Activated naive CD4-positive, alpha-beta T cell treated with anti-CD3 and anti-CD28 coated beads for 36 hours (primary cell): Measurements from ENCODE around the gene PLD5. TPM values are rescaled to one million over a fixed set of nuclear protein-coding genes. Genes with fewer than 3 reads are reported as not detected.

ENCODE experiments used
- CTCF ChIA-PET: fragments of 350-600 bp; sonication (Branson Sonifier 250); formaldehyde crosslinking; loops from one replicate; lab custom pipeline; 2021; ENCODE audit warnings: antibody characterized with exemption; lab: Charles Lee
- DNase-seq: peaks from one replicate; pipeline ENCODE4 v3.0.0-alpha.2; 2020
- H3K27ac Mint-ChIP-seq: one replicate; pipeline ENCODE4 v1.8.0; 2021; ENCODE audit warnings: mild to moderate bottlenecking, mixed read lengths
- H3K27me3 Mint-ChIP-seq: one replicate; pipeline ENCODE4 v1.8.0; 2021; ENCODE audit warnings: low read depth, mixed read lengths
- H3K36me3 Mint-ChIP-seq: one replicate; pipeline ENCODE4 v1.8.0; 2021; ENCODE audit warnings: low read depth, mixed read lengths
- H3K4me1 Mint-ChIP-seq: one replicate; pipeline ENCODE4 v1.8.0; 2021; ENCODE audit warnings: low read depth, mixed read lengths
- H3K4me3 Mint-ChIP-seq: one replicate; pipeline ENCODE4 v1.8.0; 2021; ENCODE audit warnings: mild to moderate bottlenecking, moderate library complexity, mixed read lengths
- H3K9me3 Mint-ChIP-seq: one replicate; pipeline ENCODE4 v1.8.0; 2021; ENCODE audit warnings: mixed read lengths
- intact Hi-C: fragments of 100-400 bp; cut with micrococcal nuclease; formaldehyde crosslinking; loops from one replicate; pipeline ENCODE4 v1.15.1; 2023
- total RNA-seq, 2 experiments: library from RNA; stranded (reverse); gene quantifications; one replicate each; pipeline ENCODE4 v1.2.3, GENCODE V29; 2021

Gene PLD5
- not detected for total RNA-seq

- Mint-ChIP-seq H3K4me3 (peak within 1 kb of the TSS; percentile 46), H3K36me3 (no peaks in the 10 kb centered on the region), H3K4me1 (peaks cover 12% of the 10 kb centered on the region), H3K27ac (no peak within 1 kb of the TSS), H3K27me3 (peaks cover 42% of the 10 kb centered on the region), H3K9me3 (no peaks in the 10 kb centered on the region)
- intact Hi-C loops: loop anchor here (5.0 kb wide), 1 partner anchor 898 kb away; no protein-coding TSS in a partner anchor
- DNase-seq: no peak
- CTCF ChIA-PET: interaction anchor here (0.6 kb wide), 1 partner anchor 24 kb away, joined by 3 read pairs; no protein-coding TSS in a partner anchor
Observed at GRCh38 chr1:242524571-242525359, at the start of gene PLD5. PLD5 (minus strand) TSS chr1:242524697.

- no peaks in the 10 kb centered on the region for H3K36me3 Mint-ChIP-seq
- intact Hi-C loops: no loop called here
- H3K9me3 Mint-ChIP-seq: no peaks in the 10 kb centered on the region
- CTCF ChIA-PET: no interaction called here
- H3K4me3 Mint-ChIP-seq: no peak overlapping the region
- H3K27me3 Mint-ChIP-seq: no peaks in the 10 kb centered on the region
- DNase-seq: no peak
- no peak overlapping the region for H3K27ac Mint-ChIP-seq
- no peaks in the 10 kb centered on the region for H3K4me1 Mint-ChIP-seq
Observed at GRCh38 chr1:242569867-242570266, 45.4 kb upstream of the PLD5 start.

GRCh38 chr1:242568666-242569065, 44.2 kb upstream of the PLD5 start:
- Mint-ChIP-seq H3K9me3 (no peaks in the 10 kb centered on the region), H3K27me3 (no peaks in the 10 kb centered on the region), H3K4me3 (no peak overlapping the region), H3K4me1 (no peaks in the 10 kb centered on the region), H3K27ac (no peak overlapping the region), H3K36me3 (no peaks in the 10 kb centered on the region)
- intact Hi-C loops: no loop called here
- CTCF ChIA-PET: no interaction called here
- DNase-seq: no peak

GRCh38 chr1:242567596-242567995, 43.1 kb upstream of the PLD5 start:
- CTCF ChIA-PET: no interaction called here
- Mint-ChIP-seq H3K9me3 (no peaks in the 10 kb centered on the region), H3K27ac (no peak overlapping the region), H3K4me3 (no peak overlapping the region), H3K27me3 (no peaks in the 10 kb centered on the region), H3K36me3 (no peaks in the 10 kb centered on the region), H3K4me1 (no peaks in the 10 kb centered on the region)
- intact Hi-C loops: no loop called here
- no peak for DNase-seq

- Mint-ChIP-seq H3K4me1 (no peaks in the 10 kb centered on the region), H3K27ac (no peak overlapping the region), H3K9me3 (no peaks in the 10 kb centered on the region), H3K36me3 (no peaks in the 10 kb centered on the region), H3K27me3 (peaks cover 2% of the 10 kb centered on the region), H3K4me3 (no peak overlapping the region)
- DNase-seq: no peak
- intact Hi-C loops: loop anchor here (2.0 kb wide), 1 partner anchor 34 kb away; no protein-coding TSS in a partner anchor
- CTCF ChIA-PET: no interaction called here
Observed at GRCh38 chr1:242556759-242557158, 32.3 kb upstream of the PLD5 start.

GRCh38 chr1:242556276-242556675, 31.8 kb upstream of the PLD5 start:
- H3K27me3 Mint-ChIP-seq: peaks cover 2% of the 10 kb centered on the region
- H3K36me3 Mint-ChIP-seq: no peaks in the 10 kb centered on the region
- DNase-seq: no peak
- no peak overlapping the region for H3K27ac Mint-ChIP-seq
- CTCF ChIA-PET: no interaction called here
- intact Hi-C loops: loop anchor here (2.0 kb wide), 1 partner anchor 33 kb away; no protein-coding TSS in a partner anchor
- no peaks in the 10 kb centered on the region for H3K9me3 Mint-ChIP-seq
- H3K4me3 Mint-ChIP-seq: no peak overlapping the region
- no peaks in the 10 kb centered on the region for H3K4me1 Mint-ChIP-seq

- H3K36me3 Mint-ChIP-seq: no peaks in the 10 kb centered on the region
- DNase-seq: no peak
- intact Hi-C loops: no loop called here
- no peaks in the 10 kb centered on the region for H3K9me3 Mint-ChIP-seq
- peaks cover 2% of the 10 kb centered on the region for H3K27me3 Mint-ChIP-seq
- no peaks in the 10 kb centered on the region for H3K4me1 Mint-ChIP-seq
- no peak overlapping the region for H3K27ac Mint-ChIP-seq
- no peak overlapping the region for H3K4me3 Mint-ChIP-seq
- CTCF ChIA-PET: no interaction called here
Observed at GRCh38 chr1:242554577-242554976, 30.1 kb upstream of the PLD5 start.

GRCh38 chr1:242546849-242547729, 22.6 kb upstream of the PLD5 start:
- CTCF ChIA-PET: no interaction called here
- no peak overlapping the region for H3K27ac Mint-ChIP-seq
- no peak for DNase-seq
- intact Hi-C loops: no loop called here
- H3K9me3 Mint-ChIP-seq: no peaks in the 10 kb centered on the region
- H3K4me1 Mint-ChIP-seq: no peaks in the 10 kb centered on the region
- H3K27me3 Mint-ChIP-seq: peaks cover 2% of the 10 kb centered on the region
- no peaks in the 10 kb centered on the region for H3K36me3 Mint-ChIP-seq
- H3K4me3 Mint-ChIP-seq: no peak overlapping the region

- intact Hi-C loops: no loop called here
- H3K36me3 Mint-ChIP-seq: no peaks in the 10 kb centered on the region
- CTCF ChIA-PET: no interaction called here
Observed at GRCh38 chr1:242546441-242546840, 21.9 kb upstream of the PLD5 start.

GRCh38 chr1:242544071-242544470, 19.6 kb upstream of the PLD5 start:
- Mint-ChIP-seq H3K27me3 (peaks cover 4% of the 10 kb centered on the region), H3K27ac (no peak overlapping the region), H3K4me3 (no peak overlapping the region), H3K4me1 (no peaks in the 10 kb centered on the region), H3K9me3 (no peaks in the 10 kb centered on the region), H3K36me3 (no peaks in the 10 kb centered on the region)
- CTCF ChIA-PET: no interaction called here
- DNase-seq: no peak
- intact Hi-C loops: no loop called here

More at GRCh38 chr1:242546441-242546840, 21.9 kb upstream of the PLD5 start:
- no peaks in the 10 kb centered on the region for H3K9me3 Mint-ChIP-seq
- H3K27ac Mint-ChIP-seq: no peak overlapping the region
- H3K4me1 Mint-ChIP-seq: no peaks in the 10 kb centered on the region
- H3K4me3 Mint-ChIP-seq: no peak overlapping the region
- no peak for DNase-seq
- peaks cover 2% of the 10 kb centered on the region for H3K27me3 Mint-ChIP-seq

- CTCF ChIA-PET: no interaction called here
- no peaks in the 10 kb centered on the region for H3K9me3 Mint-ChIP-seq
- peaks cover 4% of the 10 kb centered on the region for H3K27me3 Mint-ChIP-seq
Observed at GRCh38 chr1:242542271-242542670, 17.8 kb upstream of the PLD5 start.

GRCh38 chr1:242535986-242536385, 11.5 kb upstream of the PLD5 start:
- H3K4me1 Mint-ChIP-seq: no peaks in the 10 kb centered on the region
- no peak overlapping the region for H3K27ac Mint-ChIP-seq
- H3K27me3 Mint-ChIP-seq: peaks cover 11% of the 10 kb centered on the region
- no peaks in the 10 kb centered on the region for H3K9me3 Mint-ChIP-seq
- CTCF ChIA-PET: no interaction called here
- intact Hi-C loops: no loop called here
- no peak overlapping the region for H3K4me3 Mint-ChIP-seq
- no peak for DNase-seq
- no peaks in the 10 kb centered on the region for H3K36me3 Mint-ChIP-seq

More at GRCh38 chr1:242542271-242542670, 17.8 kb upstream of the PLD5 start:
- Mint-ChIP-seq H3K4me1 (no peaks in the 10 kb centered on the region), H3K27ac (no peak overlapping the region), H3K4me3 (no peak overlapping the region), H3K36me3 (no peaks in the 10 kb centered on the region)
- intact Hi-C loops: no loop called here
- no peak for DNase-seq
